Kidney (tissue), 14 donors: ENCODE measurements around the gene SLC6A11. TPM values are rescaled to one million over a fixed set of nuclear protein-coding genes. Genes with fewer than 3 reads are reported as not detected.

Experiments used
- DNase-seq, 5 donors: peaks; one replicate each; pipeline ENCODE4 v3.0.0-alpha.2; 2013 to 2020
- FAIRE-seq: peaks from 2 replicates; lab custom pipeline; 2012; peaks lifted over from hg19 to GRCh38; lab: Jason Lieb, UNC
- H3K27ac ChIP-seq, 2 donors: one replicate each; pipeline ENCODE4 v1.7.0; 2013; ENCODE audit warnings: low read depth in 2 of 2, low read length in 2 of 2, inconsistent platforms in 1 of 2
- H3K27me3 ChIP-seq: one replicate; pipeline ENCODE4 v1.7.1; 2013; ENCODE audit warnings: low read length, inconsistent platforms; ENCODE audit not compliant: control insufficient read depth, insufficient read depth
- H3K36me3 ChIP-seq, 3 donors: one replicate each; pipeline versions ENCODE4 v1.7.0 to v1.7.1; 2013; ENCODE audit warnings: low read length in 3 of 3, control low read depth in 1 of 3, inconsistent platforms in 1 of 3; ENCODE audit not compliant: insufficient read depth in 3 of 3, control insufficient read depth in 2 of 3
- H3K4me1 ChIP-seq, 3 donors: one replicate each; pipeline versions ENCODE4 v1.7.0 to v1.7.1; 2013; ENCODE audit warnings: low read length in 3 of 3, inconsistent platforms in 1 of 3, low read depth in 1 of 3; ENCODE audit not compliant: control insufficient read depth in 2 of 3, insufficient read depth in 2 of 3
- H3K4me3 ChIP-seq, 3 donors: one replicate each; pipeline versions ENCODE4 v1.7.0 to v1.8.1; 2013; ENCODE audit warnings: low read length in 3 of 3, control low read depth in 1 of 3, inconsistent platforms in 1 of 3
- H3K9ac ChIP-seq, 3 donors: one replicate each; pipeline versions ENCODE4 v1.7.0 to v1.7.1; 2013; ENCODE audit warnings: low read length in 3 of 3, control low read depth in 1 of 3, inconsistent platforms in 1 of 3
- H3K9me3 ChIP-seq, 3 donors: one replicate each; pipeline versions ENCODE4 v1.7.0 to v1.7.1; 2013; ENCODE audit warnings: low read length in 3 of 3, control low read depth in 1 of 3, inconsistent platforms in 1 of 3; ENCODE audit not compliant: control insufficient read depth in 2 of 3, insufficient read depth in 1 of 3
- intact Hi-C: fragments of 100-400 bp; cut with DNase I; formaldehyde crosslinking; loops from one replicate; pipeline ENCODE4 v1.11.1; 2022
- polyA plus RNA-seq: library from polyadenylated mRNA; stranded (reverse); fragments of 350-450 nt; fragmentation: Illumina TruSeq; extraction: RNeasy Lipid Tissue Mini Kit (QIAGEN cat#74804); gene quantifications from one replicate; pipeline ENCODE4 v1.2.3, GENCODE V29; 2014; ENCODE audit warnings: low read depth, low replicate concordance; ENCODE audit not compliant: insufficient read depth
- total RNA-seq: library from RNA; stranded (reverse); fragmentation: NEBNext Ultra II Directional; extraction: Animal tissue kit (Norgen Biotek cat#: 25700); gene quantifications from one replicate; pipeline ENCODE4 v1.2.1, GENCODE V29; 2021
- TF ChIP-seq, protein P1 (sequence below): IDR thresholded peaks from 3 replicates; pipeline ENCODE4 v1.5.1; 2012; ENCODE audit warnings: mild to moderate bottlenecking, moderate library complexity, borderline replicate concordance; ENCODE audit not compliant: insufficient read depth; ENCODE audit errors: extremely low read depth
- donor health status: control.
- donor health status: control.
- donor health status: control.
- donor health status: control.
- donor health status: control.
- donor health status: DM: yes; HTN: yes; CAD: no.
- donor health status: Normal renal cell carcinoma (clear cell type).

The SLC6A11 gene
- total and polyA plus RNA-seq, 2 donors from 2014 or later = 0.38 TPM; not detected in 1

- Histone ChIP-seq H3K4me3 (no peak overlapping the region), H3K9me3 (peaks cover 0 to 16% (median 8%) of the 10 kb centered on the region in 3 donors), H3K27ac (no peak overlapping the region), H3K4me1 (no peaks in the 10 kb centered on the region), H3K9ac (no peak overlapping the region), H3K36me3 (no peaks in the 10 kb centered on the region), H3K27me3 (no peaks in the 10 kb centered on the region)
- no peak for FAIRE-seq
- DNase-seq = no peak
- TF ChIP-seq, protein P1, sequence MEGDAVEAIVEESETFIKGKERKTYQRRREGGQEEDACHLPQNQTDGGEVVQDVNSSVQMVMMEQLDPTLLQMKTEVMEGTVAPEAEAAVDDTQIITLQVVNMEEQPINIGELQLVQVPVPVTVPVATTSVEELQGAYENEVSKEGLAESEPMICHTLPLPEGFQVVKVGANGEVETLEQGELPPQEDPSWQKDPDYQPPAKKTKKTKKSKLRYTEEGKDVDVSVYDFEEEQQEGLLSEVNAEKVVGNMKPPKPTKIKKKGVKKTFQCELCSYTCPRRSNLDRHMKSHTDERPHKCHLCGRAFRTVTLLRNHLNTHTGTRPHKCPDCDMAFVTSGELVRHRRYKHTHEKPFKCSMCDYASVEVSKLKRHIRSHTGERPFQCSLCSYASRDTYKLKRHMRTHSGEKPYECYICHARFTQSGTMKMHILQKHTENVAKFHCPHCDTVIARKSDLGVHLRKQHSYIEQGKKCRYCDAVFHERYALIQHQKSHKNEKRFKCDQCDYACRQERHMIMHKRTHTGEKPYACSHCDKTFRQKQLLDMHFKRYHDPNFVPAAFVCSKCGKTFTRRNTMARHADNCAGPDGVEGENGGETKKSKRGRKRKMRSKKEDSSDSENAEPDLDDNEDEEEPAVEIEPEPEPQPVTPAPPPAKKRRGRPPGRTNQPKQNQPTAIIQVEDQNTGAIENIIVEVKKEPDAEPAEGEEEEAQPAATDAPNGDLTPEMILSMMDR = no peak
- intact Hi-C loops = no loop called here
Observed at GRCh38 chr3:10887015-10887414, 71.0 kb downstream of the SLC6A11 start.

DNA sequence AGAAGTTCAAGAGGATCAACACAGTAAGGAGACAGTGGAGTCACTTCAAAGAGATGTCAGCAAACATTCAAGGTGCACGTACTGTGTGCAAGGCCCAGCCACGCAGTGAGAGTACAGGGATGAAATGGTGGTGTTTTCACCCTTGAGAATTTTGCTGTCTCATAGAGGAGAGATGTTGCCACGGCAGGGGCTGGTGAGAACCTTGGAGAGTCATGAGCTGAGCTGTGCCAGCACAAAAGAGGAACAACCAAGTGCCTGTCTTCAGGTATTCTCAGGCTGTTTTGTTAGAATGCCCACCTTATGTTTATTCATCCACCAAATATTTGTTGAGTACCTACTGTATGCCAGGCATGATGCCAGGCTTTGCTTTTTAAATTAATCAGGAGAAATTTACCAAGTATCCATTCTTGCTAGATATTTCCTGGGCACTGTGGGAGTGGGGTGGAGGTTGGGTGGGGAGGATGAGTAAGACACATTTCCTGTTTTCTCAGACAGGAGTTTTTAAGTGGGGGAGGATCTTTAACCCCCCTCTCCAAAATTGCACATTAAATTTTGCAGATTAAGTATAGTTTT is 72.6 kb downstream of the SLC6A11 start:
- DNase-seq (no peak), FAIRE-seq (no peak)
- Histone ChIP-seq H3K27ac (no peak overlapping the region), H3K4me3 (no peak overlapping the region), H3K9me3 (peaks cover 0 to 17% (median 8%) of the 10 kb centered on the region in 3 donors), H3K4me1 (no peaks in the 10 kb centered on the region), H3K9ac (no peak overlapping the region), H3K27me3 (no peaks in the 10 kb centered on the region), H3K36me3 (no peaks in the 10 kb centered on the region)
- TF ChIP-seq, protein P1 = no peak
- intact Hi-C loops = no loop called here

DNA sequence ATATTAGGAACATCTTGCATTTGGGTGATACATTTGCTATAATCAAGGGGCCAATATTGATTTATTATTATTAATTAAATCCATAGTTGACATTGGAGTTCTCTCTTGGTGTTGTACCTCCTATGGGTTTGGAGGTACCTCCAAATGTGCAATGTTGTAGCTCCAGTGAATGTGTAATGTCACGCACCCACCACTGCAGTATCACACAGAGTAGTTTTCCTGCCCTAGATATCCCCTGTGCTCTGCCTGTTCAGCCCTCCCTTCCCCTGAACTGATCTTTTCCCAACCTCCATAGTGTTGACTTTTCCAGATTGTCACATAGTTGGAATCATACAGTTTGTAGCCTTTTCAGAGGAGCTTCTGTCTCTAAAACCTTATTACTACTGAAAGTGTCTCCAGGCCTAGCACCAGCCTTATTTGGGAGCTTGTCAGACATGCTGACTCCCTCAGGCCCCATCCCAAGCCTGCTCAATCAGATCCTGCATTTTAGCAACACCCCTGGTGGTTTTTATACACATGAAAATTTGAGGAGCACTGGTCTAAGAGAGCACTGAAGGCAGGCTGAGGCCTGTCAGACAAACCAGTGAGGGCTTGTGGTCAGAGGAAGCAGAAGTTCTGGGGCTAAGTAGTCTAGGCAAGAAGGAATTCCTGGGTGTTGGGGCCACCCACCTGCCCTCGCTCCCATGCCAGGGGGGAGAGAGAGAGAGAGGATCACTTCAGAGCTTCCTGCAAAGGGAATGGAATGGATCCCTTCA is 73.4 kb downstream of the SLC6A11 start:
- H3K27me3 ChIP-seq = no peaks in the 10 kb centered on the region
- no peaks in the 10 kb centered on the region for H3K4me1 ChIP-seq
- H3K9me3 ChIP-seq = peaks cover 0 to 17% (median 8%) of the 10 kb centered on the region in 3 donors
- no peak overlapping the region for H3K9ac ChIP-seq
- intact Hi-C loops = no loop called here
- no peak overlapping the region for H3K4me3 ChIP-seq
- FAIRE-seq = no peak
- no peak overlapping the region for H3K27ac ChIP-seq
- DNase-seq = no peak
- no peaks in the 10 kb centered on the region for H3K36me3 ChIP-seq
- TF ChIP-seq, protein P1 = no peak
